ENCODE results near the gene CLVS2. TPM values are rescaled to one million over a fixed set of nuclear protein-coding genes. Genes with fewer than 3 reads are reported as not detected.

The CLVS2 gene, protein sequence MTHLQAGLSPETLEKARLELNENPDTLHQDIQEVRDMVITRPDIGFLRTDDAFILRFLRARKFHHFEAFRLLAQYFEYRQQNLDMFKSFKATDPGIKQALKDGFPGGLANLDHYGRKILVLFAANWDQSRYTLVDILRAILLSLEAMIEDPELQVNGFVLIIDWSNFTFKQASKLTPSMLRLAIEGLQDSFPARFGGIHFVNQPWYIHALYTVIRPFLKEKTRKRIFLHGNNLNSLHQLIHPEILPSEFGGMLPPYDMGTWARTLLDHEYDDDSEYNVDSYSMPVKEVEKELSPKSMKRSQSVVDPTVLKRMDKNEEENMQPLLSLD
- 2.0 TPM for polyA plus RNA-seq (2013, experiment 1 of 4)
- 2.5 TPM for polyA plus RNA-seq (2013, experiment 2 of 4)
- polyA plus RNA-seq (2013, experiment 3 of 4) = 2.7 TPM
- 2.3 TPM for polyA plus RNA-seq (2013, experiment 4 of 4)

DNA sequence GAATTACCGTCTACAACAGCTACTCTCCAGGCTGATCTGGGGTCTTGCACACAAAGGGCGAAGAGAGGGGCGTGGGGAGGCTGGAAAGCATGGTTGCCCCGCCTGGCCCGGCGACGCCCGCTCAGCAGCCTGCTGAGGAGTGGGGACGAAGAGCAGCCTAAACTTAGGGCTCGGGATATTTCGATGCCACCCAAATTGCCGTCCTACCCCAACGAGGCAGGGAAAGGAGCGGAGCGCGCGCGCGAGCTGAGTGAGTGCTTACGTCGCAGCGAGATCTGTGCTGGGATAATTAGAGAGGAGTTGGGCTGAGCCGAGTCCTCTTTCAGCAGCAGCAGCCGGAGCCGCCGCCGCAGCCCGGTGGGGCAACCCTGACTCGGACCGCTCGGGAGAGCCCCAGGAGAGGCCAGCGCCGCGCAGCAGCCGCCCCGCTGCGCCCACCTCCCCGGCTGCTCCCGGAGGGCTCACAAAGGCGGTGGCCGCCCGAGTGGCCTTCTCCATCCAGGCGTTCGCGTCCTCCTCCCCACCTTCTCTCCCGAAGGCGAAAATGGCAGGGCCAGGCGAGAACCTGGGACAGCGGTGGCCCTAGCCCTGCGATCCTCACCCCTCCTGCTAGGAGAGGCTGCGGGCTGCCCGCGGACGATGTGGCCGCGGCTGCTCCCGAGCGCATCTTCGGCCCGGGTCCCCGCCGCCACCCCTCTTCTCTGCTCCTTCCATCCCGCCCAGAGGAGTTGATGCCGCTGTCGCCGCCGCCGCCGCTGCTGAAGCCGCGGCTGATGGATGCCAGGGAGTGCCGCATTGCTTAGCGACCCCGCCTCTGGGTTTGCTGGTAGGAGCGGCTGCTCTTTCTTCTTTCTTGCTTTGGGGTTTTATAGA lies at the start of gene CLVS2:
CLVS2 (plus strand) TSS at position 315 of the 873 bp plus-strand sequence. CDS start 1,543 bp downstream, outside the sequence.
- Histone ChIP-seq H3K36me3 (ENCODE audit: control insufficient read depth, insufficient read depth, low read length) (no peaks in the 10 kb centered on the region), H3K4me3 (ENCODE audit: insufficient read depth, low read depth, low read length) (peak within 1 kb of the TSS; percentile 74), H3K4me1 (ENCODE audit: control insufficient read depth, insufficient read depth, low read length) (no peaks in the 10 kb centered on the region), H3K9me3 (ENCODE audit: control insufficient read depth, low read length) (no peaks in the 10 kb centered on the region), H3K27ac (ENCODE audit: insufficient read depth, low read depth, low read length, poor library complexity, severe bottlenecking) (no peak within 1 kb of the TSS), H3K27me3 (ENCODE audit: control insufficient read depth, insufficient read depth, low read length, poor library complexity, severe bottlenecking) (peaks cover 41% of the 10 kb centered on the region)
- WGBS, 2 experiments = 0% methylated on average over 75 of the region's 75 CpGs

- H3K9me3 ChIP-seq (ENCODE audit: control insufficient read depth, low read length) = no peaks in the 10 kb centered on the region
- no peak overlapping the region for H3K27ac ChIP-seq (ENCODE audit: insufficient read depth, low read depth, low read length, poor library complexity, severe bottlenecking)
- no peaks in the 10 kb centered on the region for H3K36me3 ChIP-seq (ENCODE audit: control insufficient read depth, insufficient read depth, low read length)
- H3K4me1 ChIP-seq (ENCODE audit: control insufficient read depth, insufficient read depth, low read length) = no peaks in the 10 kb centered on the region
- no peak overlapping the region for H3K4me3 ChIP-seq (ENCODE audit: insufficient read depth, low read depth, low read length)
- no peaks in the 10 kb centered on the region for H3K27me3 ChIP-seq (ENCODE audit: control insufficient read depth, insufficient read depth, low read length, poor library complexity, severe bottlenecking)
These were observed 48.7 kb upstream of the CLVS2 start for GRCh38 chr6:122947355-122947754.

DNA sequence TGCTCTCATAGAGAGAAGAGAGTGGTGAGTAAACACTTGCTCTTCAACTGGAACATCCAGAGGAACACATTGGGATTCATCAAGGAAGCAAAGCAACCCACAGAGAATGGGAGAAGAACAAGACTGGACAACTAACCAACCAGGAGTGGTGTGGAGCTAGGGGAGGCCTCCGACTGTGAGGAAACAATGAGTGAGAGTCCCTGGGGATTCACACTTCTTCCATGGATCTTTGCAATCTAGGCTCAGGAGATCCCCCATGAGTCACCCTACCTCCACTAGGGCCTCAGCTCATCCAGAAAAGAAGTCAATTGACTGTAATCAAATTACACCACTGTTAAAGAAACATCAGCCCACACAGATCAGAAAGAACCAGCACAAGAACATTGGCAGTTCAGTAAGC lies 42.3 kb upstream of the CLVS2 start:
- WGBS, 2 experiments = 88 to 91% methylated on average over 1 of the region's 1 CpG
- Histone ChIP-seq H3K27ac (ENCODE audit: insufficient read depth, low read depth, low read length, poor library complexity, severe bottlenecking) (no peak overlapping the region), H3K4me3 (ENCODE audit: insufficient read depth, low read depth, low read length) (no peak overlapping the region), H3K36me3 (ENCODE audit: control insufficient read depth, insufficient read depth, low read length) (no peaks in the 10 kb centered on the region), H3K9me3 (ENCODE audit: control insufficient read depth, low read length) (no peaks in the 10 kb centered on the region), H3K27me3 (ENCODE audit: control insufficient read depth, insufficient read depth, low read length, poor library complexity, severe bottlenecking) (no peaks in the 10 kb centered on the region), H3K4me1 (ENCODE audit: control insufficient read depth, insufficient read depth, low read length) (no peaks in the 10 kb centered on the region)

- no peaks in the 10 kb centered on the region for H3K36me3 ChIP-seq (ENCODE audit: control insufficient read depth, insufficient read depth, low read length)
- no peak overlapping the region for H3K4me3 ChIP-seq (ENCODE audit: insufficient read depth, low read depth, low read length)
- H3K9me3 ChIP-seq (ENCODE audit: control insufficient read depth, low read length) = no peaks in the 10 kb centered on the region
- H3K27ac ChIP-seq (ENCODE audit: insufficient read depth, low read depth, low read length, poor library complexity, severe bottlenecking) = no peak overlapping the region
- no peaks in the 10 kb centered on the region for H3K4me1 ChIP-seq (ENCODE audit: control insufficient read depth, insufficient read depth, low read length)
- no peaks in the 10 kb centered on the region for H3K27me3 ChIP-seq (ENCODE audit: control insufficient read depth, insufficient read depth, low read length, poor library complexity, severe bottlenecking)
- WGBS, 2 experiments = 96 to 100% methylated on average over 2 of the region's 2 CpGs
These were observed 39.7 kb upstream of the CLVS2 start for GRCh38 chr6:122956376-122956775.

GRCh38 chr6:122962000-122962624 lies 33.9 kb upstream of the CLVS2 start:
- Histone ChIP-seq H3K4me3 (ENCODE audit: insufficient read depth, low read depth, low read length) (no peak overlapping the region), H3K27ac (ENCODE audit: insufficient read depth, low read depth, low read length, poor library complexity, severe bottlenecking) (no peak overlapping the region), H3K36me3 (ENCODE audit: control insufficient read depth, insufficient read depth, low read length) (no peaks in the 10 kb centered on the region), H3K4me1 (ENCODE audit: control insufficient read depth, insufficient read depth, low read length) (no peaks in the 10 kb centered on the region), H3K9me3 (ENCODE audit: control insufficient read depth, low read length) (no peaks in the 10 kb centered on the region), H3K27me3 (ENCODE audit: control insufficient read depth, insufficient read depth, low read length, poor library complexity, severe bottlenecking) (no peaks in the 10 kb centered on the region)

DNA sequence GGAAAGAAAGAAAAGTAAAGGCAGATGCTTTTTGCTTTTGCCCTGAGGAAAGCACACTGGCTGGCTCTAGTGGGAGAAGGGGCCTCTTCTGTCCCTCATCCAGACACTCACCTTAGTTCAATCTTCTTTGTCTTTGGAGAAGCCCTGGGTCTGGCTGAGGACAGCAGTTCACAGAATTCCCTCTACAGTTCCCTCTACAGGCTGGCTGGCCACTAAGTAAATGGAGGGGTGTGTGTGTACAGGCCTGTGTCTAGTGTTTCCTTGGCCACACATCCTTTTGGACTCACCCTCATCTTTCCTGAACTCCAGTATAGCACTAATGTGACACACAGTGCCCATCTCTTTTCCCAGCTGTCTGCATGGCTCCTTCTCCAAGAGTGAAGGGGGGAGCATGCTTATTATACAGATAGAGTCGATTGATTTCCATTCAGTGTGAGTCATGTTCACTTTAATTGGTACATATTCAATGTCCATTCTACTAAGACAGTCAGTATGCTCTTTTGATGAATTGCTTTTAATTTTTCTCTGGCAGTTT lies 26.0 kb upstream of the CLVS2 start:
- Histone ChIP-seq H3K4me1 (ENCODE audit: control insufficient read depth, insufficient read depth, low read length) (no peaks in the 10 kb centered on the region), H3K27me3 (ENCODE audit: control insufficient read depth, insufficient read depth, low read length, poor library complexity, severe bottlenecking) (no peaks in the 10 kb centered on the region), H3K27ac (ENCODE audit: insufficient read depth, low read depth, low read length, poor library complexity, severe bottlenecking) (no peak overlapping the region), H3K36me3 (ENCODE audit: control insufficient read depth, insufficient read depth, low read length) (no peaks in the 10 kb centered on the region), H3K4me3 (ENCODE audit: insufficient read depth, low read depth, low read length) (no peak overlapping the region), H3K9me3 (ENCODE audit: control insufficient read depth, low read length) (no peaks in the 10 kb centered on the region)
- 86 to 100% methylated on average over 1 of the region's 1 CpG for WGBS, 2 experiments

- Histone ChIP-seq H3K9me3 (ENCODE audit: control insufficient read depth, low read length) (no peaks in the 10 kb centered on the region), H3K4me3 (ENCODE audit: insufficient read depth, low read depth, low read length) (no peak overlapping the region), H3K27me3 (ENCODE audit: control insufficient read depth, insufficient read depth, low read length, poor library complexity, severe bottlenecking) (no peaks in the 10 kb centered on the region), H3K4me1 (ENCODE audit: control insufficient read depth, insufficient read depth, low read length) (no peaks in the 10 kb centered on the region), H3K36me3 (ENCODE audit: control insufficient read depth, insufficient read depth, low read length) (no peaks in the 10 kb centered on the region), H3K27ac (ENCODE audit: insufficient read depth, low read depth, low read length, poor library complexity, severe bottlenecking) (no peak overlapping the region)
- 87 to 91% methylated on average over 4 of the region's 4 CpGs for WGBS, 2 experiments
These were observed 18.9 kb upstream of the CLVS2 start for GRCh38 chr6:122977180-122977579.

DNA sequence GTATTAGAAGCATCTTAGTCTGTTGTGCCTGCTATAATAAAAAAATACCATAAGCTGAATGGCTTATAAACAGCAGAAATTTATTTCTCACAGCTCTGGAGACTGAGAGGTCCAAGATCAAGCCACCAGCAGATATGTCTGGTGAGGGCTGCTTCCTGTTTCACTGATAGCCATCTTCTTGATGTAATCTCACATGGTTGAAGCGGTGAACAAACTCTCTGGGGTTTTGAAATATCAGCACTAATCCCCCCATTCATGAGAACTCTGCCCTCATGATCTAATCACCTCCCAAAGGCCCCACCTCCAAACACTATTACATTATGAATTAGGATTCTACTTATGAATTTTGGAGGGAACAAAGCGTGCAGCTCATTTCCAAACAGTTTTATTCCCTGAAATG lies 11.6 kb upstream of the CLVS2 start:
- WGBS, 2 experiments = 69 to 93% methylated on average over 1 to 2 of the region's 2 CpGs
- H3K27me3 ChIP-seq (ENCODE audit: control insufficient read depth, insufficient read depth, low read length, poor library complexity, severe bottlenecking) = no peaks in the 10 kb centered on the region
- H3K4me3 ChIP-seq (ENCODE audit: insufficient read depth, low read depth, low read length) = no peak overlapping the region
- H3K9me3 ChIP-seq (ENCODE audit: control insufficient read depth, low read length) = no peaks in the 10 kb centered on the region
- H3K36me3 ChIP-seq (ENCODE audit: control insufficient read depth, insufficient read depth, low read length) = no peaks in the 10 kb centered on the region
- no peaks in the 10 kb centered on the region for H3K4me1 ChIP-seq (ENCODE audit: control insufficient read depth, insufficient read depth, low read length)
- H3K27ac ChIP-seq (ENCODE audit: insufficient read depth, low read depth, low read length, poor library complexity, severe bottlenecking) = no peak overlapping the region

DNA sequence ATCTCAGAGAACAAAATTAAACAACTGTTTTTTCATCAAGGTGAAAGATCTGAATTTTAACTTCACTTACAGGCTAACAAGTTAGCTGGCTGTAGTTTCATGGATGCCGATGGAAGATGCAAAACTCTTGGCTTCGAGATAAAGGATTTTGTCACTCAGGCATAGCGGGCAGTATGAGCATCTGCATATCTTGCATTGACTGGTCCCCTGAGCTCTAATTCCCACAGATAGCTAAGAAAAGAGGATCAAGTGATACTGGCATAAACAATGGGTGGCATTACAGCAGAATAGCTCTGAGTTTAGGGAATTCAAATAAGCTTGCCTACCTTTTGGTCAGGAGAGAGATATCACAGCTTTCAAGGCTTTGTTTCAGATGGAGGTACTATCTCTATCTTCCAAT lies 1.8 kb upstream of the CLVS2 start:
- Histone ChIP-seq H3K4me3 (ENCODE audit: insufficient read depth, low read depth, low read length) (no peak overlapping the region), H3K4me1 (ENCODE audit: control insufficient read depth, insufficient read depth, low read length) (no peaks in the 10 kb centered on the region), H3K27ac (ENCODE audit: insufficient read depth, low read depth, low read length, poor library complexity, severe bottlenecking) (no peak overlapping the region), H3K9me3 (ENCODE audit: control insufficient read depth, low read length) (no peaks in the 10 kb centered on the region), H3K36me3 (ENCODE audit: control insufficient read depth, insufficient read depth, low read length) (no peaks in the 10 kb centered on the region), H3K27me3 (ENCODE audit: control insufficient read depth, insufficient read depth, low read length, poor library complexity, severe bottlenecking) (peaks cover 41% of the 10 kb centered on the region)
- 57 to 69% methylated on average over 3 of the region's 3 CpGs for WGBS, 2 experiments

Data from ectodermal cell (in vitro differentiated cells).